H1 (cell line): ENCODE data around the gene LRWD1. TPM values are rescaled to one million over a fixed set of nuclear protein-coding genes. Genes with fewer than 3 reads are reported as not detected.

Source experiments
- CTCF ChIA-PET: fragments of 300-600 bp; sonication (Branson Sonifier 250); formaldehyde crosslinking; loops from one replicate; lab custom pipeline; 2021; ENCODE audit not compliant: partially characterized antibody; lab: Charles Lee
- POLR2A ChIA-PET: fragments of 300-600 bp; sonication (Branson Sonifier 250); formaldehyde crosslinking; loops from one replicate; lab custom pipeline; 2021; ENCODE audit warnings: inconsistent platforms; ENCODE audit not compliant: partially characterized antibody; lab: Charles Lee
- DNase-seq, 2 experiments: peaks; one replicate each; pipeline versions ENCODE4 v3.0.0 to v3.0.0-alpha.2; 2010 to 2022; ENCODE audit warnings: low spot score in 2 of 2, low read depth in 1 of 2, mixed read lengths in 1 of 2
- FAIRE-seq: peaks from 2 replicates; lab custom pipeline; 2011; peaks lifted over from hg19 to GRCh38; lab: Jason Lieb, UNC
- H2AFZ ChIP-seq: 2 replicates; pipeline ENCODE4 v1.8.1; 2012; ENCODE audit warnings: low read length, inconsistent platforms
- H2AK5ac ChIP-seq: 2 replicates; pipeline ENCODE4 v1.6.1; 2013; ENCODE audit warnings: low read depth, low read length
- H2BK120ac ChIP-seq: replicated peaks from 2 replicates; pipeline ENCODE3; 2013; ENCODE audit warnings: low read depth, low read length, inconsistent platforms
- H2BK12ac ChIP-seq: 2 replicates; pipeline ENCODE4 v1.6.1; 2013; ENCODE audit warnings: low read depth, low read length
- H2BK15ac ChIP-seq: 2 replicates; pipeline ENCODE4 v1.6.1; 2013; ENCODE audit warnings: low read length
- H2BK20ac ChIP-seq: 2 replicates; pipeline ENCODE4 v1.6.1; 2013; ENCODE audit warnings: low read length
- H2BK5ac ChIP-seq: 2 replicates; pipeline ENCODE4 v1.6.1; 2013; ENCODE audit warnings: low read depth, low read length
- H3K14ac ChIP-seq: 2 replicates; pipeline ENCODE4 v1.6.1; 2013; ENCODE audit warnings: inconsistent platforms; ENCODE audit not compliant: insufficient read length
- H3K18ac ChIP-seq: 2 replicates; pipeline ENCODE4 v1.6.1; 2013; ENCODE audit warnings: low read length; ENCODE audit errors: extremely low read depth
- H3K23ac ChIP-seq: 2 replicates; pipeline ENCODE4 v1.6.1; 2013; ENCODE audit warnings: inconsistent platforms; ENCODE audit not compliant: insufficient read length
- H3K23me2 ChIP-seq: 2 replicates; pipeline ENCODE4 v1.6.1; 2013; ENCODE audit warnings: low read depth, low read length
- H3K27ac ChIP-seq: 2 replicates; pipeline ENCODE4 v1.6.1; 2011; ENCODE audit warnings: low read depth, low read length, inconsistent platforms
- H3K27me3 ChIP-seq, 4 experiments: replicated peaks in 1 of 4; 1 replicate in 1 of 4; 2 replicates in 3 of 4; pipeline versions ENCODE4 v1.6.1 to v1.8.1; 2011 to 2013; ENCODE audit warnings: low read length in 3 of 4, mild to moderate bottlenecking in 3 of 4, inconsistent platforms in 2 of 4, mixed read lengths in 2 of 4, moderate library complexity in 1 of 4; ENCODE audit not compliant: control insufficient read depth in 3 of 4, insufficient read depth in 3 of 4; ENCODE audit errors: extremely low read depth in 1 of 4
- H3K36me3 ChIP-seq, 4 experiments: 2 replicates each; pipeline versions ENCODE4 v1.6.1 to v1.8.1; 2011 to 2013; ENCODE audit warnings: mild to moderate bottlenecking in 4 of 4, low read length in 3 of 4, moderate library complexity in 2 of 4, control low read depth in 1 of 4, inconsistent platforms in 1 of 4; ENCODE audit not compliant: insufficient read depth in 4 of 4, control insufficient read depth in 2 of 4
- H3K4ac ChIP-seq: replicated peaks from 2 replicates; pipeline ENCODE3; 2013; ENCODE audit warnings: low read length, low read depth, mixed read lengths, inconsistent platforms; ENCODE audit not compliant: insufficient read length
- H3K4me1 ChIP-seq, 4 experiments: replicated peaks in 1 of 4; 1 replicate in 1 of 4; 2 replicates in 3 of 4; pipeline versions ENCODE4 v1.6.1 to v1.8.1; 2011 to 2013; ENCODE audit warnings: low read length in 3 of 4, inconsistent platforms in 2 of 4, mixed read lengths in 1 of 4; ENCODE audit not compliant: insufficient read depth in 4 of 4, control insufficient read depth in 3 of 4
- H3K4me2 ChIP-seq, 2 experiments: 2 replicates each; pipeline versions ENCODE4 v1.6.1 to v1.8.1; 2011 to 2013; ENCODE audit warnings: low read depth in 2 of 2, low read length in 2 of 2, control low read depth in 1 of 2, inconsistent platforms in 1 of 2, mild to moderate bottlenecking in 1 of 2; ENCODE audit not compliant: insufficient read depth in 1 of 2
- H3K4me3 ChIP-seq, 4 experiments: fragments of 200-600, 300-600 bp in 1 of 4; sonication (generic), shearing (Covaris generic), sonication (Bioruptor Twin) in 1 of 4; 2 replicates each; pipeline versions ENCODE4 v1.5.1 to v1.8.1; 2011 to 2016; ENCODE audit warnings: low read length in 4 of 4, low read depth in 3 of 4, control low read depth in 2 of 4, inconsistent platforms in 2 of 4, mild to moderate bottlenecking in 2 of 4, mixed read lengths in 1 of 4, moderate library complexity in 1 of 4; ENCODE audit not compliant: insufficient read depth in 2 of 4; ENCODE audit errors: extremely low read depth in 1 of 4
- H3K56ac ChIP-seq: replicated peaks from 2 replicates; pipeline ENCODE3; 2013; ENCODE audit warnings: low read depth, mild to moderate bottlenecking, mixed read lengths, low read length, inconsistent platforms; ENCODE audit not compliant: insufficient read length
- H3K79me1 ChIP-seq: 2 replicates; pipeline ENCODE4 v1.6.1; 2013; ENCODE audit warnings: low read depth, low read length, control low read depth
- H3K79me2 ChIP-seq, 2 experiments: 2 replicates each; pipeline versions ENCODE4 v1.6.1 to v1.8.1; 2012 to 2013; ENCODE audit warnings: low read length in 2 of 2, mild to moderate bottlenecking in 2 of 2, inconsistent platforms in 1 of 2; ENCODE audit not compliant: insufficient read depth in 2 of 2, control insufficient read depth in 1 of 2
- H3K9ac ChIP-seq, 4 experiments: replicated peaks in 1 of 4; 1 replicate in 1 of 4; 2 replicates in 3 of 4; pipeline versions ENCODE4 v1.6.1 to v1.8.1; 2011 to 2013; ENCODE audit warnings: low read depth in 3 of 4, low read length in 3 of 4, control low read depth in 2 of 4, mild to moderate bottlenecking in 2 of 4, moderate library complexity in 2 of 4, inconsistent platforms in 1 of 4; ENCODE audit errors: extremely low read depth in 1 of 4
- H3K9me3 ChIP-seq, 2 experiments: 2 replicates each; pipeline versions ENCODE4 v1.6.1 to v1.8.1; 2012 to 2013; ENCODE audit warnings: mild to moderate bottlenecking in 2 of 2, moderate library complexity in 2 of 2, control low read depth in 1 of 2, inconsistent platforms in 1 of 2, low read depth in 1 of 2, low read length in 1 of 2, mixed read lengths in 1 of 2; ENCODE audit not compliant: insufficient read depth in 2 of 2
- H4K20me1 ChIP-seq, 2 experiments: replicated peaks in 1 of 2; 2 replicates each; pipeline versions ENCODE3 to v1.8.1; 2011 to 2013; ENCODE audit warnings: inconsistent platforms in 2 of 2, low read length in 2 of 2, mild to moderate bottlenecking in 1 of 2; ENCODE audit not compliant: insufficient read depth in 2 of 2, control insufficient read depth in 1 of 2
- H4K5ac ChIP-seq: 2 replicates; pipeline ENCODE4 v1.6.1; 2013; ENCODE audit warnings: low read length, low read depth, mixed read lengths, inconsistent platforms; ENCODE audit not compliant: insufficient read length
- H4K8ac ChIP-seq: 2 replicates; pipeline ENCODE4 v1.8.0; 2013; ENCODE audit warnings: mild to moderate bottlenecking, moderate library complexity, low read length, inconsistent platforms; ENCODE audit not compliant: insufficient read depth; ENCODE audit errors: extremely low read depth
- H4K91ac ChIP-seq: replicated peaks from 2 replicates; pipeline ENCODE3; 2013; ENCODE audit warnings: low read length, mixed read lengths, inconsistent platforms; ENCODE audit not compliant: insufficient read length
- ATF3 ChIP-seq: IDR thresholded peaks from 2 replicates; pipeline ENCODE4 v1.6.1; 2011; ENCODE audit warnings: low read depth, mild to moderate bottlenecking, low read length; ENCODE audit not compliant: insufficient read depth
- E2F6 ChIP-seq: IDR thresholded peaks from 2 replicates; pipeline ENCODE4 v1.6.1; 2012; ENCODE audit warnings: inconsistent platforms
- EP300 ChIP-seq, 2 experiments: IDR thresholded peaks; 1 replicate in 1 of 2; 2 replicates in 1 of 2; pipeline ENCODE4 v1.6.1; 2011 to 2012; ENCODE audit warnings: low read depth in 2 of 2, low read length in 2 of 2, mild to moderate bottlenecking in 2 of 2, borderline replicate concordance in 1 of 2, inconsistent platforms in 1 of 2, moderate library complexity in 1 of 2
- GTF2F1 ChIP-seq: IDR thresholded peaks from 2 replicates; pipeline ENCODE4 v1.6.1; 2012; ENCODE audit warnings: low read depth, low read length, improper control_type of control experiment, borderline replicate concordance
- KDM4A ChIP-seq: IDR thresholded peaks from one replicate; pipeline ENCODE4 v1.7.1; 2012; ENCODE audit warnings: low read depth, mild to moderate bottlenecking, moderate library complexity, low read length, inconsistent platforms; ENCODE audit not compliant: severe bottlenecking
- RBBP5 ChIP-seq: IDR thresholded peaks from 2 replicates; pipeline ENCODE4 v1.7.1; 2012; ENCODE audit warnings: low read depth, mild to moderate bottlenecking, inconsistent platforms, low read length, moderate library complexity, borderline replicate concordance
- SIN3A ChIP-seq, 2 experiments: IDR thresholded peaks in 1 of 2; conservative IDR thresholded peaks in 1 of 2; 2 replicates each; pipeline ENCODE4 v1.6.1; 2011 to 2012; ENCODE audit warnings: low read length in 2 of 2, improper control_type of control experiment in 1 of 2, low read depth in 1 of 2, mild to moderate bottlenecking in 1 of 2
- SIRT6 ChIP-seq: IDR thresholded peaks from one replicate; pipeline ENCODE4 v1.7.1; 2012; ENCODE audit warnings: low read length, inconsistent platforms
- SIX5 ChIP-seq: IDR thresholded peaks from 2 replicates; pipeline ENCODE4 v1.6.1; 2011; ENCODE audit warnings: mild to moderate bottlenecking, low read depth, low read length
- SRF ChIP-seq: IDR thresholded peaks from 2 replicates; pipeline ENCODE4 v1.6.1; 2011; ENCODE audit warnings: mild to moderate bottlenecking, low read depth, low read length, moderate library complexity
- TAF1 ChIP-seq: IDR thresholded peaks from 2 replicates; pipeline ENCODE4 v1.6.1; 2011; ENCODE audit warnings: mild to moderate bottlenecking, low read depth, low read length
- WGBS, 2 experiments: shearing (Covaris generic) in 1 of 2; methylation state at CpG; one replicate each; pipeline versions ENCODE4 v1.1.6 to v1.1.7; 2013 to 2015; ENCODE audit warnings: low lambda C conversion rate in 2 of 2, mixed read lengths in 2 of 2, inconsistent platforms in 1 of 2, low coverage in 1 of 2, missing lambda C conversion rate in 1 of 2; ENCODE audit not compliant: insufficient replicate concordance in 2 of 2, insufficient coverage in 1 of 2, insufficient read length in 1 of 2; ENCODE audit errors: extremely low coverage in 1 of 2, missing lambda C conversion rate in 1 of 2; 5-methylcytosine and 5-hydroxymethylcytosine counted together
- polyA plus RNA-seq, 7 experiments: library from polyadenylated mRNA; depleted of rRNA in 3 of 7; stranded (reverse) in 5 of 7; unstranded in 2 of 7; fragments of >200 nt in 5 of 7; fragments of 200-250 nt in 2 of 7; gene quantifications; 1 replicate in 5 of 7; 2 replicates in 1 of 7; 4 replicates in 1 of 7; pipeline versions ENCODE4 v1.2.1 to v1.2.3, GENCODE V29; 2011 to 2013; ENCODE audit warnings: missing spikeins in 2 of 7, mixed read lengths in 2 of 7
- total RNA-seq: library from RNA; stranded (reverse); fragmentation: NEBNext Ultra II Directional; extraction: Animal tissue kit (Norgen Biotek cat#: 25700); gene quantifications from 2 replicates; pipeline ENCODE4 v1.2.1, GENCODE V29; 2021
- TF ChIP-seq, protein P1 (sequence below): IDR thresholded peaks from 2 replicates; pipeline ENCODE4 v1.6.1; 2012; ENCODE audit warnings: inconsistent platforms

Gene LRWD1
- total and polyA plus RNA-seq, 2 of the 8 experiments (the other 6 are each of a cell fraction or from before 2014, with no cell fraction given) = 23.4 to 26.8 TPM

- Histone ChIP-seq H2BK5ac (no peak overlapping the region), H2BK12ac (no peak overlapping the region), H2BK15ac (no peak overlapping the region), H3K4me1 (peaks cover 0 to 8% (median 5%) of the 10 kb centered on the region in 4 experiments; a peak in 5 of 7 replicates), H3K4ac (no peak overlapping the region), H2AFZ (no peak overlapping the region), H3K56ac (no peak overlapping the region), H2BK120ac (no peak overlapping the region), H2AK5ac (no peak overlapping the region), H3K27ac (no peak overlapping the region), H3K36me3 (peaks cover 0 to 3% (median 0%) of the 10 kb centered on the region in 4 experiments; a peak in 1 of 8 replicates), H2BK20ac (no peak overlapping the region), H3K9ac (no peak overlapping the region), H3K79me1 (no peaks in the 10 kb centered on the region), H4K20me1 (peaks cover 0 to 3% of the 10 kb centered on the region in 2 experiments), H3K27me3 (no peaks in the 10 kb centered on the region), H3K18ac (no peak overlapping the region), H3K4me3 (no peak overlapping the region), H3K79me2 (no peaks in the 10 kb centered on the region), H4K5ac (no peak overlapping the region), H3K23me2 (peaks cover 3% of the 10 kb centered on the region; the same call in 1 of the 2 replicates), H4K91ac (no peak overlapping the region), H3K9me3 (no peaks in the 10 kb centered on the region), H3K14ac (no peak overlapping the region), H4K8ac (no peak overlapping the region), H3K23ac (no peak overlapping the region), H3K4me2 (no peak overlapping the region)
- DNase-seq (no peak), FAIRE-seq (no peak)
- 93% methylated on average over 10 of the region's 10 CpGs; no CpG with 5 or more reads in 1 of the 2 experiments for WGBS, 2 experiments
- ChIA-PET CTCF (interaction anchor here (1.2 to 1.8 kb wide), 4 partner anchors 16 to 31 kb away, joined by 4 to 9 read pairs (median 6); no protein-coding TSS in a partner anchor), POLR2A (interaction anchor here (0.7 to 3.6 kb wide), 2 partner anchors 12 to 39 kb away, joined by 3 to 16 read pairs; no protein-coding TSS in a partner anchor)
- no peak for TF ChIP-seq ATF3
- TF ChIP-seq, protein P1, sequence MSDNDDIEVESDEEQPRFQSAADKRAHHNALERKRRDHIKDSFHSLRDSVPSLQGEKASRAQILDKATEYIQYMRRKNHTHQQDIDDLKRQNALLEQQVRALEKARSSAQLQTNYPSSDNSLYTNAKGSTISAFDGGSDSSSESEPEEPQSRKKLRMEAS = no peak
- no peak for TF ChIP-seq GTF2F1
- TF ChIP-seq KDM4A = no peak
- TF ChIP-seq SIX5 = no peak
- no peak for TF ChIP-seq SRF
- no peak for TF ChIP-seq SIN3A (conservative IDR thresholded peaks at IDR 0.05 in 1 of 2, IDR thresholded peaks at IDR 0.05 in 1 of 2; ENCODE audit: low read depth in 1 of 2, low read length in 2 of 2)
- TF ChIP-seq RBBP5 = no peak
- no peak for TF ChIP-seq SIRT6
- TF ChIP-seq TAF1 = no peak
- no peak for TF ChIP-seq EP300 (IDR thresholded peaks at IDR 0.05; ENCODE audit: borderline replicate concordance in 1 of 2, low read depth in 2 of 2, low read length in 2 of 2)
- TF ChIP-seq E2F6 = no peak
Observed at GRCh38 chr7:102436118-102436517, 28.7 kb upstream of the LRWD1 start.
